Lower lobe of right lung (tissue), 2 donors: Measurements from ENCODE around the gene HPSE2. TPM values are rescaled to one million over a fixed set of nuclear protein-coding genes. Genes with fewer than 3 reads are reported as not detected.

Experiments used
- ATAC-seq, 2 donors: fragments of 200-7000 bp; cut with Tn5 transposase; one replicate each; pipeline ENCODE4 v1.9.1; 2020 to 2022; ENCODE audit warnings: mild to moderate bottlenecking in 2 of 2, moderate library complexity in 2 of 2
- DNase-seq: peaks from one replicate; pipeline ENCODE4 v3.0.0-alpha.2; 2020
- H3K27ac ChIP-seq: fragments of 200-600 bp; one replicate; pipeline ENCODE4 v1.8.0; 2022
- H3K27me3 ChIP-seq: fragments of 200-600 bp; one replicate; pipeline ENCODE4 v1.8.0; 2022; ENCODE audit warnings: low read depth
- H3K36me3 ChIP-seq: fragments of 200-600 bp; one replicate; pipeline ENCODE4 v1.8.0; 2022; ENCODE audit warnings: mild to moderate bottlenecking
- H3K4me1 ChIP-seq: fragments of 200-600 bp; one replicate; pipeline ENCODE4 v1.8.0; 2022
- H3K4me3 ChIP-seq: fragments of 200-600 bp; one replicate; pipeline ENCODE4 v1.8.0; 2022; ENCODE audit warnings: mild to moderate bottlenecking
- H3K9me3 ChIP-seq: fragments of 200-600 bp; one replicate; pipeline ENCODE4 v1.8.0; 2022
- CTCF ChIP-seq: fragments of 200-600 bp; IDR thresholded peaks from one replicate; pipeline ENCODE4 v1.8.0; 2022; ENCODE audit warnings: antibody characterized with exemption, mild to moderate bottlenecking
- intact Hi-C: fragments of 100-400 bp; cut with DNase I; formaldehyde crosslinking; loops from one replicate; pipeline ENCODE4 v1.11.0; 2022
- total RNA-seq: library from RNA; stranded (reverse); fragmentation: NEBNext Ultra II Directional; extraction: Animal tissue kit (Norgen Biotek cat#: 25700); gene quantifications from one replicate; pipeline ENCODE4 v1.2.1, GENCODE V29; 2021
- donor health status: DM: no; HTN: yes; CAD: no; lungs with severe emphysema.

The HPSE2 gene
- total RNA-seq, 1 donor from 2014 or later, result 0.77 TPM

- ATAC-seq (no peak), DNase-seq (no peak)
- no peaks in the 10 kb centered on the region for H3K36me3 ChIP-seq
- H3K4me3 ChIP-seq, result no peak overlapping the region
- TF ChIP-seq CTCF, result no peak
- H3K4me1 ChIP-seq, result no peaks in the 10 kb centered on the region
- H3K27ac ChIP-seq, result no peak overlapping the region
- intact Hi-C loops, result no loop called here
- H3K27me3 ChIP-seq, result no peaks in the 10 kb centered on the region
- no peaks in the 10 kb centered on the region for H3K9me3 ChIP-seq
Observed at GRCh38 chr10:98586096-98586495, 649.6 kb downstream of the HPSE2 start.

GRCh38 chr10:98582363-98582762 is 653.3 kb downstream of the HPSE2 start:
- Histone ChIP-seq H3K4me3 (no peak overlapping the region), H3K4me1 (no peaks in the 10 kb centered on the region), H3K36me3 (no peaks in the 10 kb centered on the region), H3K9me3 (no peaks in the 10 kb centered on the region), H3K27me3 (no peaks in the 10 kb centered on the region), H3K27ac (no peak overlapping the region)
- ATAC-seq (no peak), DNase-seq (no peak)
- no peak for TF ChIP-seq CTCF
- intact Hi-C loops, result no loop called here

- no peak for ATAC-seq
- intact Hi-C loops, result no loop called here
- no peak for DNase-seq
- Histone ChIP-seq H3K4me1 (no peaks in the 10 kb centered on the region), H3K4me3 (no peak overlapping the region), H3K36me3 (no peaks in the 10 kb centered on the region), H3K9me3 (no peaks in the 10 kb centered on the region), H3K27ac (no peak overlapping the region), H3K27me3 (no peaks in the 10 kb centered on the region)
- no peak for TF ChIP-seq CTCF
Observed at GRCh38 chr10:98577578-98577977, 658.1 kb downstream of the HPSE2 start.

GRCh38 chr10:98577168-98577567 is 658.5 kb downstream of the HPSE2 start:
- H3K27ac ChIP-seq, result no peak overlapping the region

GRCh38 chr10:98576096-98576495 is 659.6 kb downstream of the HPSE2 start:
- H3K27ac ChIP-seq, result no peak overlapping the region
- H3K9me3 ChIP-seq, result no peaks in the 10 kb centered on the region
- intact Hi-C loops, result no loop called here
- ATAC-seq (no peak), DNase-seq (no peak)
- H3K36me3 ChIP-seq, result no peaks in the 10 kb centered on the region
- H3K4me3 ChIP-seq, result no peak overlapping the region
- no peaks in the 10 kb centered on the region for H3K27me3 ChIP-seq
- no peaks in the 10 kb centered on the region for H3K4me1 ChIP-seq
- TF ChIP-seq CTCF, result no peak

More at GRCh38 chr10:98577168-98577567, 658.5 kb downstream of the HPSE2 start:
- DNase-seq (no peak), ATAC-seq (no peak)
- intact Hi-C loops, result no loop called here
- Histone ChIP-seq H3K36me3 (no peaks in the 10 kb centered on the region), H3K27me3 (no peaks in the 10 kb centered on the region), H3K4me3 (no peak overlapping the region), H3K4me1 (no peaks in the 10 kb centered on the region), H3K9me3 (no peaks in the 10 kb centered on the region)
- no peak for TF ChIP-seq CTCF

- DNase-seq (no peak), ATAC-seq (no peak)
- Histone ChIP-seq H3K27ac (no peak overlapping the region), H3K9me3 (no peaks in the 10 kb centered on the region), H3K4me3 (no peak overlapping the region), H3K4me1 (no peaks in the 10 kb centered on the region), H3K36me3 (no peaks in the 10 kb centered on the region), H3K27me3 (no peaks in the 10 kb centered on the region)
- no peak for TF ChIP-seq CTCF
- intact Hi-C loops, result no loop called here
Observed at GRCh38 chr10:98572594-98572993, 663.1 kb downstream of the HPSE2 start.
